HEK293 (cell line): Measurements from ENCODE around the gene FBXO3.

ENCODE experiments used
- GLIS1 ChIP-seq: fragments of 450-650 bp; formaldehyde crosslinking; IDR thresholded peaks from 2 replicates; pipeline ENCODE4 v1.5.1; 2016; ENCODE audit warnings: missing biosample characterization, missing genetic modification characterization
- HIC1 ChIP-seq: fragments of 450-650 bp; formaldehyde crosslinking; IDR thresholded peaks from 2 replicates; pipeline ENCODE4 v1.5.1; 2016; ENCODE audit warnings: missing biosample characterization, missing genetic modification characterization
- KLF1 ChIP-seq: fragments of 450-650 bp; formaldehyde crosslinking; IDR thresholded peaks from 2 replicates; pipeline ENCODE4 v1.5.1; 2016; ENCODE audit warnings: missing biosample characterization, missing genetic modification characterization
- KLF7 ChIP-seq: fragments of 450-650 bp; formaldehyde crosslinking; IDR thresholded peaks from 2 replicates; pipeline ENCODE4 v1.5.1; 2016; ENCODE audit warnings: missing biosample characterization, missing genetic modification characterization, borderline replicate concordance
- SP2 ChIP-seq: fragments of 450-650 bp; formaldehyde crosslinking; IDR thresholded peaks from 2 replicates; pipeline ENCODE4 v1.5.1; 2016; ENCODE audit warnings: missing biosample characterization, missing genetic modification characterization
- ZBTB20 ChIP-seq: fragments of 450-650 bp; formaldehyde crosslinking; IDR thresholded peaks from 2 replicates; pipeline ENCODE4 v1.5.1; 2016; ENCODE audit warnings: missing biosample characterization, missing genetic modification characterization
- ZBTB21 ChIP-seq: fragments of 450-650 bp; formaldehyde crosslinking; IDR thresholded peaks from 2 replicates; pipeline ENCODE4 v1.5.1; 2017; ENCODE audit warnings: missing biosample characterization, missing genetic modification characterization
- ZFP69B ChIP-seq: fragments of 450-650 bp; formaldehyde crosslinking; IDR thresholded peaks from 2 replicates; pipeline ENCODE4 v1.5.1; 2016; ENCODE audit warnings: missing biosample characterization, missing genetic modification characterization
- ZNF10 ChIP-seq: fragments of 450-650 bp; formaldehyde crosslinking; IDR thresholded peaks from 2 replicates; pipeline ENCODE4 v1.5.1; 2017; ENCODE audit warnings: missing biosample characterization, missing genetic modification characterization
- ZNF16 ChIP-seq: fragments of 450-650 bp; formaldehyde crosslinking; IDR thresholded peaks from 2 replicates; pipeline ENCODE4 v1.5.1; 2016; ENCODE audit warnings: low read depth, missing biosample characterization, missing genetic modification characterization
- ZNF19 ChIP-seq: fragments of 450-650 bp; formaldehyde crosslinking; IDR thresholded peaks from 2 replicates; pipeline ENCODE4; 2016; ENCODE audit warnings: missing biosample characterization, missing genetic modification characterization, low read depth
- ZNF341 ChIP-seq: fragments of 450-650 bp; formaldehyde crosslinking; IDR thresholded peaks from 2 replicates; pipeline ENCODE4; 2016; ENCODE audit warnings: low read depth, missing biosample characterization, missing genetic modification characterization
- ZNF423 ChIP-seq: fragments of 450-650 bp; formaldehyde crosslinking; IDR thresholded peaks from 2 replicates; pipeline ENCODE4 v1.5.1; 2016; ENCODE audit warnings: missing biosample characterization, missing genetic modification characterization
- ZNF449 ChIP-seq: fragments of 450-650 bp; formaldehyde crosslinking; IDR thresholded peaks from 2 replicates; pipeline ENCODE4 v1.5.1; 2017; ENCODE audit warnings: missing biosample characterization, mild to moderate bottlenecking, missing genetic modification characterization, moderate library complexity
- ZNF521 ChIP-seq: fragments of 450-650 bp; formaldehyde crosslinking; IDR thresholded peaks from 2 replicates; pipeline ENCODE4 v1.5.1; 2017; ENCODE audit warnings: missing biosample characterization, mild to moderate bottlenecking, missing genetic modification characterization
- ZNF596 ChIP-seq: fragments of 450-650 bp; IDR thresholded peaks from 2 replicates; pipeline ENCODE4 v1.5.0; 2018; ENCODE audit warnings: missing biosample characterization, mild to moderate bottlenecking, missing genetic modification characterization, moderate library complexity
- ZNF600 ChIP-seq: fragments of 450-650 bp; formaldehyde crosslinking; IDR thresholded peaks from 2 replicates; pipeline ENCODE4 v1.5.1; 2016; ENCODE audit warnings: missing biosample characterization, missing genetic modification characterization
- ZNF623 ChIP-seq: fragments of 450-650 bp; formaldehyde crosslinking; IDR thresholded peaks from 2 replicates; pipeline ENCODE4 v1.5.1; 2016; ENCODE audit warnings: missing biosample characterization, missing genetic modification characterization
- ZNF629 ChIP-seq: fragments of 450-650 bp; formaldehyde crosslinking; IDR thresholded peaks from 2 replicates; pipeline ENCODE4 v1.5.1; 2017; ENCODE audit warnings: missing biosample characterization, missing genetic modification characterization
- ZNF639 ChIP-seq: fragments of 450-650 bp; formaldehyde crosslinking; IDR thresholded peaks from 2 replicates; pipeline ENCODE4 v1.5.1; 2016; ENCODE audit warnings: missing biosample characterization, missing genetic modification characterization
- ZNF843 ChIP-seq: fragments of 450-650 bp; formaldehyde crosslinking; IDR thresholded peaks from 2 replicates; pipeline ENCODE4 v1.5.1; 2016; ENCODE audit warnings: missing biosample characterization, missing genetic modification characterization
- ZSCAN16 ChIP-seq: fragments of 450-650 bp; formaldehyde crosslinking; IDR thresholded peaks from 2 replicates; pipeline ENCODE4 v1.5.1; 2016; ENCODE audit warnings: missing biosample characterization, missing genetic modification characterization
- ZSCAN18 ChIP-seq: fragments of 450-650 bp; formaldehyde crosslinking; IDR thresholded peaks from 2 replicates; pipeline ENCODE4 v1.5.1; 2016; ENCODE audit warnings: missing biosample characterization, missing genetic modification characterization
- TF ChIP-seq, protein P1 (sequence below): fragments of 450-650 bp; formaldehyde crosslinking; IDR thresholded peaks from 2 replicates; pipeline ENCODE4 v1.5.1; 2016; ENCODE audit warnings: missing biosample characterization, missing genetic modification characterization
- TF ChIP-seq, protein P2 (sequence below): fragments of 450-650 bp; formaldehyde crosslinking; IDR thresholded peaks from 2 replicates; pipeline ENCODE4 v1.5.1; 2016; ENCODE audit warnings: missing biosample characterization, missing genetic modification characterization, borderline replicate concordance

The FBXO3 gene

GRCh38 chr11:33773404-33773986, 825 bp downstream of the FBXO3 start (continued):
- TF ChIP-seq, protein P1, sequence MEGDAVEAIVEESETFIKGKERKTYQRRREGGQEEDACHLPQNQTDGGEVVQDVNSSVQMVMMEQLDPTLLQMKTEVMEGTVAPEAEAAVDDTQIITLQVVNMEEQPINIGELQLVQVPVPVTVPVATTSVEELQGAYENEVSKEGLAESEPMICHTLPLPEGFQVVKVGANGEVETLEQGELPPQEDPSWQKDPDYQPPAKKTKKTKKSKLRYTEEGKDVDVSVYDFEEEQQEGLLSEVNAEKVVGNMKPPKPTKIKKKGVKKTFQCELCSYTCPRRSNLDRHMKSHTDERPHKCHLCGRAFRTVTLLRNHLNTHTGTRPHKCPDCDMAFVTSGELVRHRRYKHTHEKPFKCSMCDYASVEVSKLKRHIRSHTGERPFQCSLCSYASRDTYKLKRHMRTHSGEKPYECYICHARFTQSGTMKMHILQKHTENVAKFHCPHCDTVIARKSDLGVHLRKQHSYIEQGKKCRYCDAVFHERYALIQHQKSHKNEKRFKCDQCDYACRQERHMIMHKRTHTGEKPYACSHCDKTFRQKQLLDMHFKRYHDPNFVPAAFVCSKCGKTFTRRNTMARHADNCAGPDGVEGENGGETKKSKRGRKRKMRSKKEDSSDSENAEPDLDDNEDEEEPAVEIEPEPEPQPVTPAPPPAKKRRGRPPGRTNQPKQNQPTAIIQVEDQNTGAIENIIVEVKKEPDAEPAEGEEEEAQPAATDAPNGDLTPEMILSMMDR (tag by site-specific recombination): no peak
- TF ChIP-seq KLF1 (tag by site-specific recombination) (no peak), ZSCAN18 (tag by site-specific recombination) (no peak), GLIS1 (tag by site-specific recombination) (peak; percentile 76), ZBTB21 (0 out of 2 replicates have a peak, but pooled peaks have one; percentile 24), ZSCAN16 (tag by site-specific recombination) (no peak), ZFP69B (no peak), ZNF623 (tag by site-specific recombination) (no peak), ZNF596 (tag by site-specific recombination) (no peak), ZNF19 (tag by site-specific recombination) (no peak), HIC1 (tag by site-specific recombination) (0 out of 2 replicates have a peak, but pooled peaks have one; percentile 10), ZNF449 (no peak), KLF7 (tag by site-specific recombination) (no peak), ZNF521 (tag by site-specific recombination) (no peak), ZNF843 (tag by site-specific recombination) (no peak), ZNF16 (no peak), ZNF10 (tag by site-specific recombination) (0 out of 2 replicates have a peak, but pooled peaks have one; percentile 47), ZNF639 (tag by site-specific recombination) (no peak), ZNF341 (peak; percentile 64), ZNF423 (tag by site-specific recombination) (no peak), SP2 (tag by site-specific recombination) (peak; percentile 40), ZNF629 (tag by site-specific recombination) (peak; percentile 27; the same call in 1 of the 2 replicates), ZNF600 (tag by site-specific recombination) (peak; percentile 71; the same call in 1 of the 2 replicates), ZBTB20 (tag by site-specific recombination) (peak; percentile 95; the same call in 1 of the 2 replicates)
- TF ChIP-seq, protein P2, sequence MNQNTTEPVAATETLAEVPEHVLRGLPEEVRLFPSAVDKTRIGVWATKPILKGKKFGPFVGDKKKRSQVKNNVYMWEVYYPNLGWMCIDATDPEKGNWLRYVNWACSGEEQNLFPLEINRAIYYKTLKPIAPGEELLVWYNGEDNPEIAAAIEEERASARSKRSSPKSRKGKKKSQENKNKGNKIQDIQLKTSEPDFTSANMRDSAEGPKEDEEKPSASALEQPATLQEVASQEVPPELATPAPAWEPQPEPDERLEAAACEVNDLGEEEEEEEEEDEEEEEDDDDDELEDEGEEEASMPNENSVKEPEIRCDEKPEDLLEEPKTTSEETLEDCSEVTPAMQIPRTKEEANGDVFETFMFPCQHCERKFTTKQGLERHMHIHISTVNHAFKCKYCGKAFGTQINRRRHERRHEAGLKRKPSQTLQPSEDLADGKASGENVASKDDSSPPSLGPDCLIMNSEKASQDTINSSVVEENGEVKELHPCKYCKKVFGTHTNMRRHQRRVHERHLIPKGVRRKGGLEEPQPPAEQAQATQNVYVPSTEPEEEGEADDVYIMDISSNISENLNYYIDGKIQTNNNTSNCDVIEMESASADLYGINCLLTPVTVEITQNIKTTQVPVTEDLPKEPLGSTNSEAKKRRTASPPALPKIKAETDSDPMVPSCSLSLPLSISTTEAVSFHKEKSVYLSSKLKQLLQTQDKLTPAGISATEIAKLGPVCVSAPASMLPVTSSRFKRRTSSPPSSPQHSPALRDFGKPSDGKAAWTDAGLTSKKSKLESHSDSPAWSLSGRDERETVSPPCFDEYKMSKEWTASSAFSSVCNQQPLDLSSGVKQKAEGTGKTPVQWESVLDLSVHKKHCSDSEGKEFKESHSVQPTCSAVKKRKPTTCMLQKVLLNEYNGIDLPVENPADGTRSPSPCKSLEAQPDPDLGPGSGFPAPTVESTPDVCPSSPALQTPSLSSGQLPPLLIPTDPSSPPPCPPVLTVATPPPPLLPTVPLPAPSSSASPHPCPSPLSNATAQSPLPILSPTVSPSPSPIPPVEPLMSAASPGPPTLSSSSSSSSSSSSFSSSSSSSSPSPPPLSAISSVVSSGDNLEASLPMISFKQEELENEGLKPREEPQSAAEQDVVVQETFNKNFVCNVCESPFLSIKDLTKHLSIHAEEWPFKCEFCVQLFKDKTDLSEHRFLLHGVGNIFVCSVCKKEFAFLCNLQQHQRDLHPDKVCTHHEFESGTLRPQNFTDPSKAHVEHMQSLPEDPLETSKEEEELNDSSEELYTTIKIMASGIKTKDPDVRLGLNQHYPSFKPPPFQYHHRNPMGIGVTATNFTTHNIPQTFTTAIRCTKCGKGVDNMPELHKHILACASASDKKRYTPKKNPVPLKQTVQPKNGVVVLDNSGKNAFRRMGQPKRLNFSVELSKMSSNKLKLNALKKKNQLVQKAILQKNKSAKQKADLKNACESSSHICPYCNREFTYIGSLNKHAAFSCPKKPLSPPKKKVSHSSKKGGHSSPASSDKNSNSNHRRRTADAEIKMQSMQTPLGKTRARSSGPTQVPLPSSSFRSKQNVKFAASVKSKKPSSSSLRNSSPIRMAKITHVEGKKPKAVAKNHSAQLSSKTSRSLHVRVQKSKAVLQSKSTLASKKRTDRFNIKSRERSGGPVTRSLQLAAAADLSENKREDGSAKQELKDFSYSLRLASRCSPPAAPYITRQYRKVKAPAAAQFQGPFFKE: no peak
